VCaP (cell line): ENCODE data around the gene ADAM8.

Source experiments
- H3K27ac ChIP-seq: fragments of 450-650 bp; 2 replicates; pipeline ENCODE4 v1.5.1; 2017
- TF ChIP-seq, protein P1 (sequence below): fragments of 450-650 bp; conservative IDR thresholded peaks from 2 replicates; pipeline ENCODE4 v1.5.1; 2017; ENCODE audit warnings: mild to moderate bottlenecking, moderate library complexity

The ADAM8 gene

DNA sequence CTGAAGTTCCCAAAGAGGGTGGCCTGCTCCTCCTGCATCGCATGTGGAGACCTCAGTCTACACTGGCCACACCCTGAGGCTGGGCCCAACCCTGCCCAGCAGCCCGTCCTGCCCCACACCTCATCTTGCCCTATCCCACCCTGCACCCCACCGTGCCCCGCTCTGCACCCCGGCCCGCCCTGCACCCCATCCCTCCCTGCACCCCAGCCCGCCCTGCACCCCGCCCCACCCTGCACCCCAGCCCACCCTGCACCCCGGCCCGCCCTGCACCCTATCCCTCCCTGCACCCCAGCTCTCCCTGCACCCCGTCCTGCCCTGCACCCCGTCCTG, 24.5 kb downstream of the ADAM8 start:
- TF ChIP-seq, protein P1, sequence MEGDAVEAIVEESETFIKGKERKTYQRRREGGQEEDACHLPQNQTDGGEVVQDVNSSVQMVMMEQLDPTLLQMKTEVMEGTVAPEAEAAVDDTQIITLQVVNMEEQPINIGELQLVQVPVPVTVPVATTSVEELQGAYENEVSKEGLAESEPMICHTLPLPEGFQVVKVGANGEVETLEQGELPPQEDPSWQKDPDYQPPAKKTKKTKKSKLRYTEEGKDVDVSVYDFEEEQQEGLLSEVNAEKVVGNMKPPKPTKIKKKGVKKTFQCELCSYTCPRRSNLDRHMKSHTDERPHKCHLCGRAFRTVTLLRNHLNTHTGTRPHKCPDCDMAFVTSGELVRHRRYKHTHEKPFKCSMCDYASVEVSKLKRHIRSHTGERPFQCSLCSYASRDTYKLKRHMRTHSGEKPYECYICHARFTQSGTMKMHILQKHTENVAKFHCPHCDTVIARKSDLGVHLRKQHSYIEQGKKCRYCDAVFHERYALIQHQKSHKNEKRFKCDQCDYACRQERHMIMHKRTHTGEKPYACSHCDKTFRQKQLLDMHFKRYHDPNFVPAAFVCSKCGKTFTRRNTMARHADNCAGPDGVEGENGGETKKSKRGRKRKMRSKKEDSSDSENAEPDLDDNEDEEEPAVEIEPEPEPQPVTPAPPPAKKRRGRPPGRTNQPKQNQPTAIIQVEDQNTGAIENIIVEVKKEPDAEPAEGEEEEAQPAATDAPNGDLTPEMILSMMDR = no peak
- no peak overlapping the region for H3K27ac ChIP-seq

DNA sequence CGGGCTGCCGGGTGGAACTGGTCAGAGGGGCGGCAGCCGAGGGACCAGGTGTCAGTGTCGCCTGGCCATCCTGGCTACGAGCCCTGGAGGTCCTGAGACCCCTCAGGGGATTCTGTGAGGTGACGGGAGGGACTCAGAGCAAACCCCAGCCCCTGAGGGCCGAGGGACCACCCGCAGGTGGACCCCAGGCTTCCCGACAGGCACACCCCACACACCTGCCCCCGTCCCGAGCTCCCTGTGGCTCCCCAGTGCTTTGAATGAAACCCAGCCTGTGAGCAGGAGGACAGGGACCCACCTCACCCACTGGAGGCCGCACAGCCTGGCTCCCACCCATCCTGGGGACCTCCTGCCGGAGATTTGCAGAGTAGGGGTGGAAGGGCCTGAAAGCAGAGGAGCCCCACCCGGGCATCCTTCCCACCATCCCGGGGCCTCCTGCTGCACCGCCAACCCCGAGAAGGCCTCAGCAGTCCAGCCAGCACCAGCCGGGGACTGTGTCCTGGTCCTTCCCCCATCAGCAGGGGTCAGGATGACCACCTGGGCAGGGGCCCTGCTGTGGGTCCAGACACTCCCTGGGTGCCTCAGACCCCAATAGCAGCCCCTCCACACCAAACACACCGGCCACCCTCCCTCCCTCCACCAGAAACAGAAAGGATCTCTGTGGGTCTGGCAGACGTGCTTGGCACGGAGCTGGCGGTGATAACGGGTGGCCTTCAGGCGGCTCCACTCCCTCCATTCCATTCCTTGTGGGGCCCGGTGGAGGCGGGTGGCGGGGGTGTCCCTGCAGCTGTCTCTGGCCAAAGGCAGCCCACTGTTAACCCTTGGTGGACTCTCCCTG, 25.1 kb downstream of the ADAM8 start:
- no peak overlapping the region for H3K27ac ChIP-seq
- TF ChIP-seq, protein P1 = no peak

DNA sequence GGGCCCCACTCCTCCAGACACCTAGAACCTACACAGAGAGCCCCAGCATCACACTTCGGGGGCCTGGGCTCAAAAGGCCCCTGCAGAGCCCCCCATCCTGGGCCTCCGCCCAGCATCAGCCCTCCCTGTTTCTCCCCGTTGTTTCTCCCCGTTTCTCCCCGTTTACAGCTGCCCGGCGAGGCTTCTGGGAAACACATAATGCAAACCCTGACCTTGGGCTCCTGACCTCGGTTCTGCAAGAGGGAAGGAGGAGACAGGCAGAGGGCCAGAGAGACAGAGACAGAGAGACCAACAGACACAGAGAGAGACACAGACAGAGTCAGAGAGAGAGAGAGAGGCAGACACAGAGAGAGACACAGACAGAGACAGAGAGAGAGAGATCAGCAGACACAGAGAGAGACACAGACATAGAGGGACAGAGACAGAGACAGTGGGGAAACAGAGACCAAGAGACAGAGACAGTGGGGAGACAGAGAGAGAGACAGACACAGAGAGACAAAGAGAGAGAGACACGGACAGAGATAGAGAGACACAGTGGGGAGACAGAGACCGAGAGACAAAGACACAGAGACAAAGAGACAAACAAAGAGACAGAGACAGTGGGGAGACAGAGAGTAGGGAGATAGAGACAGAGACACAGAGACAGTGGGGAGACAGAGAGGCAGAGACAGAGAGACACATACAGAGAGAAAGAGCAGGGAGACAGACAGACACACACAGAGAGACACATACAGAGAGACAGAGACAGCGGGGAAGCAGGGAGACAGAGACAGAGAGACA, 26.5 kb downstream of the ADAM8 start:
- TF ChIP-seq, protein P1 = no peak
- H3K27ac ChIP-seq = no peak overlapping the region

DNA sequence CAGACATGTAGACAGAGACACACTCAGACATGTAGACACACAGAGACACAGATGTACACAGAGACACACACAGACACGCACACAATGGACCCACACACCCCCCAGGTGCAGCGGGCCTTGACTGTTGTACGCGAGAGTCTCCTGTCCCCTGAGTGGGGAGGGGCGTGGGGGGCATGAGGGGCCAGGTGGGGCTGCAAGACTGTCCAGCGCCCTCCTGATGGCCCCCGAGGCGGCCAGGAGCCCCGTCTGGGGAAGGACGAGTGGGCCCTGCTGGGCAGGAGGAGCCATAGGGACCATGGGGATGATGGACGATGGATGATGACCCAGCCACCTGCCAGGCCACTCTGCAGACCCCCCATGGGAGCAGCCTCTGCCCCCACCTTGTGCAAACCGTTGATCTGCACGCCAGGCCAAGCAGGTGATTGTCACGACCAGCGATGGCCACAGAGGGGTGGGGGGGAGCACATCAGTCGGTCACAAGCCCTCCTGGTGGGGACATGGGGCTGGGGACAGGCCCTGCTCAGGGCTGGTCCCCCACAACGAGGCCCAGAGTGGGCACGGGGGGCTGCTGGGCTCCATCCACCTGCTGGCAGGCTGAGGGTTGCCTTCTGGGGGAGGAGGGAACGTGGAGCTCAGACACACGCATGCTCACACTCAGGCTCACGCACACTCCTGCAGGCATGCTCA, 27.4 kb downstream of the ADAM8 start:
- TF ChIP-seq, protein P1 = no peak
- H3K27ac ChIP-seq = no peak overlapping the region

DNA sequence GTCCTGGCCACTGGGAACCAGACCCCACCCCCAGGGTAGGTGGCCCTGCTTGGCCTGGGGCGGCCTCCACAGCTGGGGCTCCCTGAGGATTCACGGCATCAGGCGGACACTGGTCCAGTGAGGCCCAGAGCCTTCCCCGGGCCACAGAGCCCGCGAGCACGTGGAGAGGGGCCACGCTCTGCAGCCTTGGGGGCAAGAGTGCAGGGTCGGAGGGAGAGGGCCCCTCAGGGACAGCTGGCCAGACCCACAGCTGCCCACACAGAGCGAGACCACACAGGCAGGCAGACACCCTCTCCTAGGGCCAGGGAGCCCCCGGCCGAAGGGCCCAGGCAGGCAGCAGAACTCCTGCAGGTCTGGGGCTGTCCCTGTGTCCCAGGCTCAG, 28.3 kb downstream of the ADAM8 start:
- TF ChIP-seq, protein P1 = no peak
- H3K27ac ChIP-seq = no peak overlapping the region

DNA sequence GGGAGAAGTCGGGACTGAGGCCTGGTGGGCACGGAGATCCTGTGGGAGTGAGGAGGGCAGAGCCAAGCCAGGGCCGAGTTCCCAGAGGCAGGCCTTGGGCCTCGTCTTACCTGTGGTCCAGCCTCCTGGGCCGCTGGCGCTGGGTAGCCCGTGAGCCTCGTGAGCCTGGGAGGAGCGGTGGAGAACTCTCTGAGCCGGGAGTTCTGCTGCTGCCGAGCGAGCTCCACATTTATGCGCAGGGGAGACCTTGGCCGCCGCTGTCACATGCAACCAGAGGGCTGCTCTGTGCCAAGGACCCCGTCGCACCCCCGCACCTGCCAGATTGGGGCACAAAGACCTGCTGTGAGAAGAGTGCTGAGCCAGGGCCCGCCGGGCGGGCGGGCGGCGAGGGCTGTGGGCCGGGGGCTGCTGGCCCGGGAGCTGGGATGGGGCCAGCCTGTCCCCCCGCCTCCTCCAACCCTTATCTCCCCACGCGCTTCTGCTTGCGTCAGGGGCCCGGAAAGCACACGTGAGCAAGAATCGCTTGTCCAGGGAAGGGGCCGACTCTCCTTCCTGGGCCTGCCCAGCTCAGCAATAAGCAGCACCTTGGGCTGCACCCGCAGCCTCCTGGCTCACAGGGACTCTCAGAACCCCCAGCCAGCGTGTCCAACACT, 28.9 kb downstream of the ADAM8 start:
- H3K27ac ChIP-seq = no peak overlapping the region

More for the DNA sequence above, 28.9 kb downstream of the ADAM8 start:
- TF ChIP-seq, protein P1 = no peak
